Colonic mucosa (tissue), 4 donors: ENCODE data around the gene KIF12. TPM values are rescaled to one million over a fixed set of nuclear protein-coding genes. Genes with fewer than 3 reads are reported as not detected.

Experiments
- DNase-seq: peaks from one replicate; pipeline ENCODE4 v3.0.0-alpha.2; 2020
- H3K27ac ChIP-seq: fragments of 200-600 bp; one replicate; pipeline ENCODE4 v1.8.0; 2021
- H3K27me3 ChIP-seq: fragments of 200-600 bp; one replicate; pipeline ENCODE4 v1.8.0; 2021
- H3K36me3 ChIP-seq: fragments of 200-600 bp; one replicate; pipeline ENCODE4 v1.8.0; 2021
- H3K4me1 ChIP-seq: fragments of 200-600 bp; one replicate; pipeline ENCODE4 v1.8.0; 2021; ENCODE audit warnings: mild to moderate bottlenecking
- H3K4me3 ChIP-seq: fragments of 200-600 bp; one replicate; pipeline ENCODE4 v1.8.0; 2021
- H3K9ac ChIP-seq, 2 donors: one replicate each; pipeline ENCODE4 v1.7.0; 2013; ENCODE audit warnings: control low read depth in 2 of 2, low read depth in 2 of 2, low read length in 2 of 2
- H3K9me3 ChIP-seq: fragments of 200-600 bp; one replicate; pipeline ENCODE4 v1.8.0; 2021
- CTCF ChIP-seq: fragments of 200-600 bp; IDR thresholded peaks from one replicate; pipeline ENCODE4 v1.8.0; 2022; ENCODE audit warnings: antibody characterized with exemption, mild to moderate bottlenecking
- intact Hi-C: fragments of 100-400 bp; cut with DNase I; formaldehyde crosslinking; loops from one replicate; pipeline ENCODE4 v1.14.1; 2022
- total RNA-seq, 2 donors: library from RNA; stranded (reverse); fragmentation: NEBNext Ultra II Directional in 1 of 2; extraction: Animal tissue kit (Norgen Biotek cat#: 25700) in 1 of 2; gene quantifications; one replicate each; pipeline ENCODE4 v1.2.1, GENCODE V29; 2021
- donor health status: healthy.
- donor health status: DM: no; HTN: no; CAD: no.
- donor health status: DM: no; HTN: no; CAD: no.

Gene KIF12
- total RNA-seq, 2 donors from 2014 or later, result 27.2 to 33.8 TPM

- intact Hi-C loops, result no loop called here
- no peak for DNase-seq
Measured at GRCh38 chr9:114093761-114094505, 5.2 kb downstream of the KIF12 start.

GRCh38 chr9:114093031-114093471, 6.0 kb downstream of the KIF12 start:
- Histone ChIP-seq H3K4me3 (no peak overlapping the region), H3K9me3 (no peaks in the 10 kb centered on the region), H3K4me1 (no peaks in the 10 kb centered on the region), H3K27me3 (no peaks in the 10 kb centered on the region), H3K27ac (no peak overlapping the region), H3K36me3 (no peaks in the 10 kb centered on the region), H3K9ac (no peak overlapping the region)
- TF ChIP-seq CTCF, result no peak
- intact Hi-C loops, result no loop called here
- DNase-seq, result no peak

More at GRCh38 chr9:114093761-114094505, 5.2 kb downstream of the KIF12 start:
- Histone ChIP-seq H3K27ac (no peak overlapping the region), H3K4me1 (no peaks in the 10 kb centered on the region), H3K9ac (no peak overlapping the region), H3K4me3 (no peak overlapping the region), H3K27me3 (no peaks in the 10 kb centered on the region), H3K36me3 (no peaks in the 10 kb centered on the region), H3K9me3 (no peaks in the 10 kb centered on the region)
- no peak for TF ChIP-seq CTCF

- no peak for DNase-seq
Measured at GRCh38 chr9:114092336-114092735, 6.8 kb downstream of the KIF12 start.

GRCh38 chr9:114091711-114092110, 7.4 kb downstream of the KIF12 start:
- intact Hi-C loops, result no loop called here
- H3K4me3 ChIP-seq, result no peak overlapping the region
- H3K27me3 ChIP-seq, result no peaks in the 10 kb centered on the region
- DNase-seq, result no peak
- H3K27ac ChIP-seq, result no peak overlapping the region
- no peak overlapping the region for H3K9ac ChIP-seq
- TF ChIP-seq CTCF, result no peak
- H3K36me3 ChIP-seq, result no peaks in the 10 kb centered on the region
- no peaks in the 10 kb centered on the region for H3K9me3 ChIP-seq
- H3K4me1 ChIP-seq, result no peaks in the 10 kb centered on the region

More at GRCh38 chr9:114092336-114092735, 6.8 kb downstream of the KIF12 start:
- H3K9me3 ChIP-seq, result no peaks in the 10 kb centered on the region
- intact Hi-C loops, result no loop called here
- no peaks in the 10 kb centered on the region for H3K27me3 ChIP-seq
- no peak overlapping the region for H3K4me3 ChIP-seq
- H3K27ac ChIP-seq, result no peak overlapping the region
- H3K4me1 ChIP-seq, result no peaks in the 10 kb centered on the region
- H3K36me3 ChIP-seq, result no peaks in the 10 kb centered on the region
- no peak for TF ChIP-seq CTCF
- H3K9ac ChIP-seq, result no peak overlapping the region

- H3K27me3 ChIP-seq, result no peaks in the 10 kb centered on the region
- H3K27ac ChIP-seq, result no peak overlapping the region
- no peaks in the 10 kb centered on the region for H3K36me3 ChIP-seq
- intact Hi-C loops, result no loop called here
- TF ChIP-seq CTCF, result no peak
- no peaks in the 10 kb centered on the region for H3K9me3 ChIP-seq
- H3K4me3 ChIP-seq, result no peak overlapping the region
- no peak overlapping the region for H3K9ac ChIP-seq
- DNase-seq, result no peak
- no peaks in the 10 kb centered on the region for H3K4me1 ChIP-seq
Measured at GRCh38 chr9:114090798-114091197, 8.3 kb downstream of the KIF12 start.
